Chondrocyte (in vitro differentiated cells): ENCODE results near the gene POP7. TPM values are rescaled to one million over a fixed set of nuclear protein-coding genes. Genes with fewer than 3 reads are reported as not detected.

ENCODE experiments used
- DNase-seq: peaks from one replicate; pipeline ENCODE4 v3.0.0; 2021; ENCODE audit warnings: mixed read lengths, low spot score
- H3K27ac Mint-ChIP-seq: one replicate; pipeline ENCODE4 v1.8.0; 2021; ENCODE audit warnings: mild to moderate bottlenecking, moderate library complexity, mixed read lengths; ENCODE audit not compliant: unreplicated experiment
- H3K27me3 Mint-ChIP-seq: 2 replicates; pipeline ENCODE4 v1.8.0; 2021; ENCODE audit warnings: low read depth, mixed read lengths
- H3K36me3 Mint-ChIP-seq: 2 replicates; pipeline ENCODE4 v1.8.0; 2021; ENCODE audit warnings: low read depth, mixed read lengths
- H3K4me1 Mint-ChIP-seq: 2 replicates; pipeline ENCODE4 v1.8.0; 2021; ENCODE audit warnings: low read depth, mild to moderate bottlenecking, mixed read lengths
- H3K4me3 Mint-ChIP-seq: one replicate; pipeline ENCODE4 v1.8.0; 2021; ENCODE audit warnings: mild to moderate bottlenecking, moderate library complexity, mixed read lengths; ENCODE audit not compliant: unreplicated experiment
- H3K9me3 Mint-ChIP-seq: 2 replicates; pipeline ENCODE4 v1.8.0; 2021; ENCODE audit warnings: low read depth, mixed read lengths
- total RNA-seq: library from RNA; stranded (reverse); gene quantifications from 3 replicates; pipeline ENCODE4 v1.2.1, GENCODE V29; 2021
- TF ChIP-seq, protein P1 (sequence below): fragments of 200-600 bp; sonication (generic); IDR thresholded peaks from 2 replicates; pipeline ENCODE4 v1.5.0; 2021; ENCODE audit warnings: antibody characterized with exemption, mild to moderate bottlenecking, moderate library complexity

POP7 gene
- total RNA-seq, 1 donor from 2014 or later: 25.5 TPM

DNA sequence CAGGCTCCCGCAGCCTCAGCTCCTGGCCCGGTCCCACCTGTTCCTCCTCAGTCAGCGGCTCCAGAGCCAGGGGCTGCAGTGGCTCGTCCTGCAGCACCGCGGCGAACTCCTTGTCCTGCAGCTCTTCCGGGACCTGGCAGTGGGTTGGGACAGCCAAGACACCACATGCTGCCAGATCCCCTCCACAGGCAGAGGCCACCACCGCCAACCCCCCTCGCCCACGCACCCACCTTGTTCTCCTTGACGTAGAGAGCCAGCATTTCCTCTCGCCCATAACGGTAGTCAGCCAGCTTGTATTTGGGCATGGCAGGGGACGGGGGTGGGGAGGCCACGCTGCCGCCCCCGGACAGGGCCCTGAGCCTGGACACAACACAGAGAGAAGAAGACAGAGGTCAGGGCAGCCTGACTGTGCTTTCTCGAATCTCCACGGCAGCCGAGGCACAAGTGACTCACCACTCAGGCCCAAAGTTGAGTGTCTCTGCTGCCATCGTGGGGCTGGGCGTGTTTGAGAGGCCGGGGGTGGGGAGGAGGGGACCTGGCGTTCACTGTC is 18.1 kb upstream of the POP7 start:
- H3K4me3 Mint-ChIP-seq: no peak overlapping the region
- peaks cover 14% of the 10 kb centered on the region for H3K4me1 Mint-ChIP-seq
- H3K36me3 Mint-ChIP-seq: peaks cover 8% of the 10 kb centered on the region
- TF ChIP-seq, protein P1, sequence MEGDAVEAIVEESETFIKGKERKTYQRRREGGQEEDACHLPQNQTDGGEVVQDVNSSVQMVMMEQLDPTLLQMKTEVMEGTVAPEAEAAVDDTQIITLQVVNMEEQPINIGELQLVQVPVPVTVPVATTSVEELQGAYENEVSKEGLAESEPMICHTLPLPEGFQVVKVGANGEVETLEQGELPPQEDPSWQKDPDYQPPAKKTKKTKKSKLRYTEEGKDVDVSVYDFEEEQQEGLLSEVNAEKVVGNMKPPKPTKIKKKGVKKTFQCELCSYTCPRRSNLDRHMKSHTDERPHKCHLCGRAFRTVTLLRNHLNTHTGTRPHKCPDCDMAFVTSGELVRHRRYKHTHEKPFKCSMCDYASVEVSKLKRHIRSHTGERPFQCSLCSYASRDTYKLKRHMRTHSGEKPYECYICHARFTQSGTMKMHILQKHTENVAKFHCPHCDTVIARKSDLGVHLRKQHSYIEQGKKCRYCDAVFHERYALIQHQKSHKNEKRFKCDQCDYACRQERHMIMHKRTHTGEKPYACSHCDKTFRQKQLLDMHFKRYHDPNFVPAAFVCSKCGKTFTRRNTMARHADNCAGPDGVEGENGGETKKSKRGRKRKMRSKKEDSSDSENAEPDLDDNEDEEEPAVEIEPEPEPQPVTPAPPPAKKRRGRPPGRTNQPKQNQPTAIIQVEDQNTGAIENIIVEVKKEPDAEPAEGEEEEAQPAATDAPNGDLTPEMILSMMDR: no peak
- H3K27me3 Mint-ChIP-seq: no peaks in the 10 kb centered on the region
- H3K9me3 Mint-ChIP-seq: no peaks in the 10 kb centered on the region
- DNase-seq: no peak
- H3K27ac Mint-ChIP-seq: no peak overlapping the region

DNA sequence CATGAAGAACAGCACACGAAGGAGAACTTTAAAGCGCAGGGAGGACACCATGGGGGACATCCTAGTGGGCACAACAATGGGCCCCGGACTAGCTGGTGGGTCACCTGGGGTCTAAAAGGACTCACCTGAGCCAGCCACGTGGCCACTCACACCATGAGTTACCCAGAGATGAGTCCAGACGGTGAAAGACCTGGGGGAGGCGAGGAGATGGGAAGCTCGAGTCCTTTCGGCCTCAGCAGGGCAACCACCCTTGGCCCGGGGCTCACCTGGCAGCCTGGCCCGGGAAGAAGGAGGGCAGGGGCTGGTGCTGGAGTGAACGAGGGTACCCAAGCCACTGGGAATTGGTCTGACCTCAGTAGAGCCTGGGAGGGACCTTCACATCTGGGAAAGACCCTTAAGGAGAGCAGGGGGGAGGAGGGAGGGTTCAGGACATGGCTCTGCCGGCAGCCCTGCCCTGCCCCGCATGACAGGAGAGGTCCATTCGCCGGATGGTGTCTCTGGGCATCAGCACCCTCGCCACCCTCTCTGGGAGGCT is 17.5 kb upstream of the POP7 start:
- Mint-ChIP-seq H3K27me3 (no peaks in the 10 kb centered on the region), H3K9me3 (no peaks in the 10 kb centered on the region), H3K36me3 (peaks cover 6% of the 10 kb centered on the region), H3K4me3 (no peak overlapping the region), H3K4me1 (peaks cover 19% of the 10 kb centered on the region), H3K27ac (peak overlapping the region; percentile 8)
- TF ChIP-seq, protein P1: no peak
- no peak for DNase-seq

DNA sequence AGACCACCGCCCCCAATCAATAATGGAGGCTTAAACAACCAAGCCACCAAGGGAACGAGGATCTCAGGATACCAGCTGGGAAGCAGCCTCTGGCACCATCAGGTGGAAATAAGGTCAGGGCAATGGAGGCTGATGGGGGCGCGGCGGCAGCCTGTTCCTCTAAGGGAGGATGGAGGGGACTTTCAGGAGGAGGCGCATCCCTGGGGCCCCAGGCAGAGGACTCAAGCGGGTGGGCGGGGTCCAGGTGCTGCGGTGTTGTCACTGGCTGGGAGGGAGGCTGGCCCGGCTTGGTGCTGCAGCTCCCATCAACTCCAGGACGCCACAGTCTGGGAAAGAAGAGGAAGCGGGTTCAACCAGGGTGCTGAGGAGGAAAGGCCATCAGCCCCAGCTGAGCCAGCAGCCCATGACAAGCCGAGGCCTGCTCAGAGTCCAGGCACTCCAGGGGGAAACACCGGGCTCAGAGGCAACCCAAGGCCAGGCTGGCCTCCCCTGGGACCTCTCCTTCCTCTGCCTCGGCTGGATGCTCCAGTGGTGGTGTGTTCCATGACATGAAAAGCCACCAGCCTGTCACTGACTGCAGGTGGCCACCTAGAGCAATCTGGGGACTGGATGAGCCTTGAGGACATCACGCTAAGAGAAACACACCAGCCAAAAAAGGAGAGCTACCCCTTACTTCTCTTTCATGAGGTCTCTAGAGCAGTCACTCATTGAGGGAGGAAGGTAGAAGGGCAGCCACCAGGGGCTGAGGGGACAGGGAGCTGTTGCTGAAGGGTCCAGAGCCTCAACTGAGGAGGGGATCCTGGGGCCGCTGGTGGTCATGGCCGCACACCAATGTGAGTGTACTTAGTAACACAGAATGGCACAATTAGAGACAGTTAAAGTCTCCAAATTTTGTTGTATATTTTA is 16.4 kb upstream of the POP7 start:
- no peaks in the 10 kb centered on the region for H3K27me3 Mint-ChIP-seq
- no peak for DNase-seq
- no peak overlapping the region for H3K27ac Mint-ChIP-seq
- TF ChIP-seq, protein P1: no peak
- no peak overlapping the region for H3K4me3 Mint-ChIP-seq
- H3K4me1 Mint-ChIP-seq: peaks cover 19% of the 10 kb centered on the region
- H3K9me3 Mint-ChIP-seq: no peaks in the 10 kb centered on the region
- peaks cover 6% of the 10 kb centered on the region for H3K36me3 Mint-ChIP-seq

DNA sequence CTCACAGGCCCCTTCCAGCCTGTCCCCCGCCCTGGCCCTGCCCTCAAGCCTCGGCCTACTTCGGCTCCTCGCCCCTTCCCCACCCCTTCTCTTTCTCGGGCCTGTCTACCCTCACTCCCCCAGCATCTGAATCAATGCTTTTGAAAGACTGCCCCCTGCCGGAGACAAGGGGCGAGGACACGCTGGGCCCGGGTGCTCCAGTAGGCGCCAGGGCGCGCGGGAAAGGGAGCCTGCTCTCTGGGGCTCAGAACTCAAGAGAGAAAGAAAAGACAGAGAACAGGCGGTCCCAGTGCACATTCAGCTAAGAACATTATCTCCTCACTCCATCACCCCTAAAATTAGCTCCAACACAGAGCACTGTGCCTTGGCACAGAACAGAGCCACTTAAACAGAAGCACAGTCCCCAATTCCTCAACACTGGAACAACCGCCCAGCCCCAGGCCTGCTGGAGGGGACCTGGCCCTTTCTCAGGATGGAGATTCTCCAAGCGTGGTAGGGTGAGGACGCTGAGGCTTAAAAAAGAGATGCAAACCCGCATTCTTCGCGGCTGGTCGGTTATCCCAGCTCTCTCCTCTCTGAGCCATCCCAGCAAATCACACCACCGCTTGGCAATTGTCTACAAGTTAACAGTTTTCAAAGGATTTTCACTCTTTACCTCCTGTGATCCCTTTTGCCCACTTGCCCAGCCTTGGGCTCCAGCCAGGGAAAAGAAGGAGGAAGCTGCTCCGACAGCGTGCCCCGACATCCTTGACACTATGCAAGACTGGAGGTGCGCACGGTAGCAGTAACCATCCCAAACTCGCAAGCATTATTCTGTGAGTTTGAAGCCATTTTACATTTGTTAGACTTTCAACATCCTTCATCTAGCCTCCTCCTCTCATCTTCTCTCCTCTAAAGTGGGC is 14.0 kb upstream of the POP7 start:
- H3K4me1 Mint-ChIP-seq: peaks cover 19% of the 10 kb centered on the region
- H3K36me3 Mint-ChIP-seq: peaks cover 2% of the 10 kb centered on the region
- peak overlapping the region; percentile 93 for H3K4me3 Mint-ChIP-seq
- no peaks in the 10 kb centered on the region for H3K27me3 Mint-ChIP-seq
- H3K9me3 Mint-ChIP-seq: no peaks in the 10 kb centered on the region
- no peak for DNase-seq
- peak overlapping the region; percentile 49 for H3K27ac Mint-ChIP-seq
- TF ChIP-seq, protein P1: peak; percentile 92

DNA sequence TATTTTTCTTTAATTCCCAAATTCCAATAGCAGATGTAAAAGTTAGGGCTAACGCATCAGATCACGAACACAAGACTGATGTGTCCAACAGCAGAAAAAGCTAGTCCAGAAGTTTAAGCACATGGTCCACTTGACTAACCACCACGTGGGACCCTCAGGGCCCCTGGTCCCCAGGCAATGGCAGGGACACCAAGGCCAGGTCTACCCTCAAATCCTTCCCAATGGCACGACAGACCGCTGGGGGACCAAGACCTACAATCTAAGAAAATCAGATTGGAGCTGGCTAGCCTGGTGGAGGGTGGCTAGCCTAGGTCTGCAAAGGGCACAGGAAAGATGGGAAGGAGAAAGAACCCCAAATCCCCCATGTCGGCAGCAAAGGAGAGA is 13.4 kb upstream of the POP7 start:
- H3K27me3 Mint-ChIP-seq: no peaks in the 10 kb centered on the region
- DNase-seq: no peak
- TF ChIP-seq, protein P1: no peak

More for the DNA sequence above, 13.4 kb upstream of the POP7 start:
- peak overlapping the region; percentile 93 for H3K4me3 Mint-ChIP-seq
- H3K4me1 Mint-ChIP-seq: peaks cover 19% of the 10 kb centered on the region
- peaks cover 2% of the 10 kb centered on the region for H3K36me3 Mint-ChIP-seq
- H3K27ac Mint-ChIP-seq: peak overlapping the region; percentile 14
- no peaks in the 10 kb centered on the region for H3K9me3 Mint-ChIP-seq
